ENCODE results near the gene TUBB2B. TPM values are rescaled to one million over a fixed set of nuclear protein-coding genes. Genes with fewer than 3 reads are reported as not detected.
A peak's percentile ranks its signal among the peaks of the same experiment; 100 is the strongest.
"Not testable (repeated sequence)": the region's sequence is repeated elsewhere in the genome, so short reads cannot be mapped to it uniquely, and the experiment has no call there.

The TUBB2B gene
- total RNA-seq, 1 donor = 2.9 TPM

DNA sequence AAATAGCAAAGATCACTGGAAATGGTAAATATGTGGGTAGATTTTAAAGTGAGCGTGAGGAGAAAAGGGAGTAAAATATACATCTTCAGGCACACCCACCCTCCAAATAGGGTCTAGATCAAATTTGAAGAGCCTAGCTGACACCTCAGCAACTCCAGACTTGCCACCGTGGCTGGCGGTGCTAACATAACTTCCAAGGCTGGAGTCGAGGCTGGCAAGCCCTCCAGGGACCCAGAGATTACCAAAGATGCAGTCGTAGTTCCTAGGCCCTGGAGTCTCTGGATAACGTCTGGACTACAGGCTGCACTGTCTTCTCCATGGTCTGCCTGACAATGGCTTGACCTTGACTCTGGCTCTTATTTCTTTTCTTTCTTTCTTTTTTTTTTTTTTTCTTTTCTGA, 22.5 kb downstream of the TUBB2B start:
- TF ChIP-seq, protein P1, sequence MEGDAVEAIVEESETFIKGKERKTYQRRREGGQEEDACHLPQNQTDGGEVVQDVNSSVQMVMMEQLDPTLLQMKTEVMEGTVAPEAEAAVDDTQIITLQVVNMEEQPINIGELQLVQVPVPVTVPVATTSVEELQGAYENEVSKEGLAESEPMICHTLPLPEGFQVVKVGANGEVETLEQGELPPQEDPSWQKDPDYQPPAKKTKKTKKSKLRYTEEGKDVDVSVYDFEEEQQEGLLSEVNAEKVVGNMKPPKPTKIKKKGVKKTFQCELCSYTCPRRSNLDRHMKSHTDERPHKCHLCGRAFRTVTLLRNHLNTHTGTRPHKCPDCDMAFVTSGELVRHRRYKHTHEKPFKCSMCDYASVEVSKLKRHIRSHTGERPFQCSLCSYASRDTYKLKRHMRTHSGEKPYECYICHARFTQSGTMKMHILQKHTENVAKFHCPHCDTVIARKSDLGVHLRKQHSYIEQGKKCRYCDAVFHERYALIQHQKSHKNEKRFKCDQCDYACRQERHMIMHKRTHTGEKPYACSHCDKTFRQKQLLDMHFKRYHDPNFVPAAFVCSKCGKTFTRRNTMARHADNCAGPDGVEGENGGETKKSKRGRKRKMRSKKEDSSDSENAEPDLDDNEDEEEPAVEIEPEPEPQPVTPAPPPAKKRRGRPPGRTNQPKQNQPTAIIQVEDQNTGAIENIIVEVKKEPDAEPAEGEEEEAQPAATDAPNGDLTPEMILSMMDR (IDR thresholded peaks at IDR 0.05; ENCODE audit: insufficient read depth, low read length) = no peak
- no peak for DNase-seq (ENCODE audit: low read depth)

DNA sequence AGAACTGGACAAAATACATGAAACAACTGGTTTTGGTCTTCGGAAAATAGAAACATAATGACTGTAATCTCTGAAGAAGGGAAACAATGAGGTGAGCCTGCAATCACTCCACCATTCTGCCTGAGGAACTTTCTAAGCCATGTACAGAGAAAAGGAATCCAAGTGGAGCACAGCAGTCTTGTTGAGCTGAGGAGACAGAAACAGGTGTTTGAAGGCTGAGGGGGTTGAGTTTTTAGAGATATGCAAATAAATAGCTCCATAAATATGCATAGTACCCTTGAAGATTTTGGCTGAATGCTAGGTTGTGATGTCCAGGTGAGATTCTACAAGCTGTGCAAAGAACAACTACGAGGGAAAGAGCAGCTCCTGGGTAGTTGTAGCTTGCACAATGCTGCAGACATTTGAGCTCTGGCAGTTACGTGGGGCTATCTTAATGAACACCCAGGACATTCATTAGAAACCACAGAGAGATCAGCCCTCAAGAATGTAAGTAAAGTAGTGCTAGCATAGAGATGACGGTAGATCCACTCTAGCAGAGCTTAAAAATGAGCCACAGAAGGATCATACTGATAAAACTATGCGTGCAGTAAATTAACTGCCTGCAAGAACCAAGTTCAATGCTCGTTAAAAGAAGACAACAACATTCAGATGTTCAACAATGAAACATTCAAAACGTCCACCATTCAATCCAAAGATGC, 24.3 kb downstream of the TUBB2B start:
- peak; percentile 36 for DNase-seq (ENCODE audit: low read depth)
- H3K4me3 ChIP-seq (ENCODE audit: low read depth, low read length) = no peak overlapping the region
- TF ChIP-seq, protein P1 (IDR thresholded peaks at IDR 0.05; ENCODE audit: insufficient read depth, low read length) = no peak

More for the DNA sequence above, 22.5 kb downstream of the TUBB2B start:
- H3K4me3 ChIP-seq (ENCODE audit: low read depth, low read length) = no peak overlapping the region

- no peak overlapping the region for H3K4me3 ChIP-seq (ENCODE audit: low read depth, low read length)
- DNase-seq (ENCODE audit: low read depth) = no peak
- TF ChIP-seq, protein P1 (IDR thresholded peaks at IDR 0.05; ENCODE audit: insufficient read depth, low read length) = no peak
These were observed 26.1 kb downstream of the TUBB2B start for GRCh38 chr6:3201388-3201787.

DNA sequence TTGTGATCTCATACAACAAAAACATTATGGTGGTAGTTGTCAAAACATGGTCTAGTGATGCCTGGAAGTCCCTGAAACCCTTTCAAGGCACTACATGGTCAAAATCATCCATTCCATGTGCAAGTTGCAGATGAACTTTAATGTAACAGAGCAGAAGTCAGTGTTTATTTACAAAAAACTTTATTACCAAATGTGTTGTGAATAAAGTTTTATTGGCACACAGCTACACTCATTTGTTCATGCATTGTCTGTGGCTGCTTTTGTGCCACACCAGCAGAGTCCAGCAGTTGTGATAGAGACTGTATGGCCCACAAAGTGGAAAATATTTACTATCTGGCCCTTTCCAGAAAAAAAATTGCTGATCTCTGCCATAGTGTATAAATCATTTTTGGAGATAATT, 26.8 kb downstream of the TUBB2B start:
- DNase-seq (ENCODE audit: low read depth) = no peak
- no peak overlapping the region for H3K4me3 ChIP-seq (ENCODE audit: low read depth, low read length)
- TF ChIP-seq, protein P1 (IDR thresholded peaks at IDR 0.05; ENCODE audit: insufficient read depth, low read length) = no peak

- DNase-seq (ENCODE audit: low read depth) = no peak
- H3K4me3 ChIP-seq (ENCODE audit: low read depth, low read length) = no peak overlapping the region
- TF ChIP-seq, protein P1 (IDR thresholded peaks at IDR 0.05; ENCODE audit: insufficient read depth, low read length) = no peak
These were observed 28.1 kb downstream of the TUBB2B start for GRCh38 chr6:3199382-3199781.

GRCh38 chr6:3197734-3198133, 29.7 kb downstream of the TUBB2B start:
- not testable (repeated sequence) for DNase-seq (ENCODE audit: low read depth)

DNA sequence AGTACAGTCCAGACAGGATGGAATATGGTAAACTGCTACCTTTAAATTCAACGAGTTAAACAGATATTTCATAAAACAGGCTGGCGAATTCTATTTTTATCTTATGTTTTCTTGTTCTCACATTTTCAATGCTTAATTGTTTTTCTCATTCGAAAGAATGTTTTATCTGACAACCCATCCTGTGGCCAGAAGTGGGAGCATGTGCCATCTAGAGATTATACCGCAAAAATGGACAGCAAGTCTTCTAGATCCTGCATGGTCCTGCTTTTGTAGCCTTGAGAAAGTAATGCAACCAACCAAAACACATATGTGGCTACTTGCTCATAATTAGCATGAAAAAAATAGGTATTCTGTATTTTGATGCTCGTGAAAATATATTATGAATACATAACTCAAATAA, 30.7 kb downstream of the TUBB2B start:
- DNase-seq (ENCODE audit: low read depth) = no peak
- no peak overlapping the region for H3K4me3 ChIP-seq (ENCODE audit: low read depth, low read length)
- TF ChIP-seq, protein P1 (IDR thresholded peaks at IDR 0.05; ENCODE audit: insufficient read depth, low read length) = no peak

More at GRCh38 chr6:3197734-3198133, 29.7 kb downstream of the TUBB2B start:
- not testable (repeated sequence) for H3K4me3 ChIP-seq (ENCODE audit: low read depth, low read length)

Data from fibroblast of the aortic adventitia (primary cell).